Measurements from ENCODE around the gene CLEC17A.
"Not testable (repeated sequence)": the region's sequence is repeated elsewhere in the genome, so short reads cannot be mapped to it uniquely, and the experiment has no call there.

CLEC17A gene

DNA sequence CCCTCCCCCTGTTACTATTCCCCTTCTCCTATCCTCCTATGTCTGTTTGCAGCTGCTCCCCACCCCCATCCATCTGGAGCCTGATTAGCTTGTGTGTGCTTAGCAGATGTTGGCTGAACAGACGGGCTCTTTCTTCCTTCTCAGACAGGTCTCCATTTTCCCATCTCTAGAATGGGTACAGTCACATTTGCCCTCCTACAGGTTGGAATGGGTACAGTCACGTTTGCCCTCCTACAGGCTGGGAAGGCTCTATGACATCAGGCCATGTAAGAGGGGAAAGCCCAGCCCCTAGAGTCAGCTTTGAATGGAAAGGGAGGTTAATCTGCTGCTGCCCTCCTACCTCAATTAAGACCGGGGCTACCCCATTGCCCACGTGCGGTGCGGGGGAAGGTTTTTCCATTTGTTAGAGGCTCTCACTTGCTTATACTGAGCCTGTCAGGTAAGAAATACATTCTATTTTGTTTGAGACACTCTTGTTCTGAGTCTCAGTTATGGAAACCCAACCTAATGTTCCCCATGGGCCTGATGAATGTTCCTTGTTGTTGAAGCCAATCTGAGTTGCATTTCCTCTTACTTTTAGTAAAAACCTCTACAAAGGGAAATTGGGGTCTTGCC lies 2.2 kb upstream of the CLEC17A start:
- DNase-seq = peak in 1 of 2 experiments; percentile 51
- TF ChIP-seq POLR2A (IDR thresholded peaks at IDR 0.05; ENCODE audit: low read length) (no peak), GATA1 (IDR thresholded peaks at IDR 0.05; ENCODE audit: low read depth, low read length) (no peak)

DNA sequence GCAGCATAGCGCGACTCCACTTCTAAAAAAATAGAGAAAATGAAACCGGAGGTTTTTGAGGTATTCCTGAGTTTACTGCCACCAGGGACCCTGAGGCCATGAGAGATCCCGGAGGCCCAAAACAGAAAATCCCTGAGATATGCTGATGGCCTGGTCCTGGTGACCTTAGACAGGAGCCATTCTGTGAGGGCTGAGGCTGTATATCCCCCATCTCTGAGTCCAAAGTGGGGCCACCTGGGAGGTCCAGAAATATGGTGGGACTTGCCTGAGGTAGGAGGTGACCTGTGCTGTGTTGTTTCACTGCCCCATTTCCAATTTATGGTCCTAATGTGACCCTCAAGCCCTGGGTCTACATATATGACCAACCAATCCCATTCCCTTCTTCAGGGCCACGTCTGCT lies 1.5 kb downstream of the CLEC17A start:
- not testable (repeated sequence) for DNase-seq

DNA sequence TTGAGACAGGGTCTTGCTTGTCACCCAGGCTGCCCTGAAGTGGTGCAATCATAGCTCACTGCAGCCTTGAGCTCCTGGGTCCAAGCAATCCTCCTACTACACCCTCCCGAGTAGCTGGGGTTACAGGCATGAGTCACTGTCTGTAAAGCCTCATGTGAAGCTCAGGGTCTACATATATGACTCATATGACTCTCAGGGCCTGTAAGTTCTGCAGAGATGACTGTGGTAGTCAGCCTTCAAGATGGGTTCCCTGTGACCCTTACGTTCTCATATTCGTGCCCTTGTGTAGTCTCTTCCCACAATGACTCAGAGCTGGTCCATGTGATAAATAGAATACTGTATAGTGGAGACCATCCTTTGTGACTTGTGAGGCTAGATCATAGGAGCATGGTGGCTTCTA lies 2.3 kb downstream of the CLEC17A start:
- peak in 1 of 2 experiments; percentile 17 for DNase-seq

DNA sequence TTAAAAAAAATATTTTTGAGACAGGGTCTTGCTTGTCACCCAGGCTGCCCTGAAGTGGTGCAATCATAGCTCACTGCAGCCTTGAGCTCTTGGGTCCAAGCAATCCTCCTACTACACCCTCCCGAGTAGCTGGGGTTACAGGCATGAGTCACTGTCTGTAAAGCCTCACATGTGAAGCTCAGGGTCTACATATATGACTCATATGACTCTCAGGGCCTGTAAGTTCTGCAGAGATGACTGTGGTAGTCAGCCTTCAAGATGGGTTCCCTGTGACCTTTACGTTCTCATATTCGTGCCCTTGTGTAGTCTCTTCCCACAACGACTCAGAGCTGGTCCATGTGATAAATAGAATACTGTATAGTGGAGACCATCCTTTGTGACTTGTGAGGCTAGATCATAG lies 6.5 kb downstream of the CLEC17A start:
- not testable (repeated sequence) for DNase-seq

DNA sequence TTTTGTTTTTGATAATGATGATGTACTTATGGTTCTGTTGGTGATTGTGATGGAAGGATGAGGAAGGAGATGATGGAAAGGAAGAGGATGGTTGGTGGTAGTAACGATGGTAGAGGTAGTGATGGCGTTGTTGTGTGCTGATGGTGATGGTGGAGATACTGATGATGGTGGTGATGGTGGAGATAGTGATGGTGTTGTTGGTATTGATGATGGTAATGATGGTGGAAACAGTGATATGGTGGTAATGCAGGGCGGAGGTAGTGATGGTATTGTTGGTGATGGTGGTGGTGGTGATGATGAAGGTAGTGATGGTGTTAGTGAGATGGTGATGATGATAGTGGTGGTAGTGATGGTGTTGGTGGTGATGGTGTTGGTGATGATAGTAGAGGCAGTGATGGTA lies 12.7 kb downstream of the CLEC17A start:
- no peak for DNase-seq
- TF ChIP-seq GATA1 (IDR thresholded peaks at IDR 0.05; ENCODE audit: low read depth, low read length) (no peak), POLR2A (IDR thresholded peaks at IDR 0.05; ENCODE audit: low read length) (no peak)

DNA sequence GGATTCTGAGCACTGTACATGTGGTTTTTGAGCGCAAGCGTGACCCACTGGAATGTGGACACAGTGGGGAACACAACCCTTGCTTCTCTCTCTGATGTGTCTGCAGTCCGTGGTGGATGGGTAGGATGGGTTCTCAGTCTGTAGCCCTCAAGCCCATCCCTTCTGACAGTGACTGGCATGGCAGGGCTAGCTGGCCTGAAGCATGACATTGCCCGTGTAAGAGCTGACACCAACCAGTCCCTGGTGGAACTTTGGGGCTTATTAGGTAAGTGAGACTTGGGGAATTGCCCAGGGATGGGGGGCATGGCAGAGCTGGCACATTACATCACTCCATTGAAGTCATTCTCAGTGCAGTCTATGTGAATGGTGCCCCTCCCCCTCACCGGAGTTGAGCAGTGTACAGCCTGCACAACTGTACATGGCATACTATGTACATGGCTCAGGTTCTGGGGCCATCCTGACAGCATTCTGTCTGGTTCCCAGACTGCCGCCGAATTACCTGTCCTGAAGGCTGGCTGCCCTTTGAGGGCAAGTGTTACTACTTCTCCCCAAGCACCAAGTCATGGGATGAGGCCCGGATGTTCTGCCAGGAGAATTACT lies 16.8 kb downstream of the CLEC17A start:
- TF ChIP-seq GATA1 (IDR thresholded peaks at IDR 0.05; ENCODE audit: low read depth, low read length) = no peak
- no peak for TF ChIP-seq POLR2A (IDR thresholded peaks at IDR 0.05; ENCODE audit: low read length)
- no peak for DNase-seq

- TF ChIP-seq POLR2A (IDR thresholded peaks at IDR 0.05; ENCODE audit: low read length) = no peak
- no peak for DNase-seq
Measured at GRCh38 chr19:14603990-14604387, 21.1 kb downstream of the CLEC17A start.

DNA sequence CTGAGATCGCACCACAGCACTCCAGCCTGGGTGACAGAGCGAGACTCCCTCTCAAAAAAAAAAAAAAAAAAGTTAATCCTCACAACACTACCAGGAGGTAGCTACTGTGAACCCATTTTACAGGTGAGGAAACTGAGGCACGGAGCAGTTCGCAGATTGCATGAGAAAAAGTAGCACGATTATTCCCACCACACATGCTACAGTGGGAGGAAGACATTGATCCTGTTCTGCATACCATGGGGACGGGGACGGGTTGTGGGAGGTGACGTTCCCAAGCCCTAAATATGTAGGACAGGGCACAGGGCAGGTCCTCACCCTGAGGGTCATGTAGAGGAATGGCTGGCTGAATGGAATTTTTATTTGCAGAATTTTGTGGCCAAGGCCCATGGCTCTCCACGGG lies 23.7 kb downstream of the CLEC17A start:
- TF ChIP-seq GATA1 (IDR thresholded peaks at IDR 0.05; ENCODE audit: low read depth, low read length) (no peak), POLR2A (IDR thresholded peaks at IDR 0.05; ENCODE audit: low read length) (no peak)
- DNase-seq = no peak

DNA sequence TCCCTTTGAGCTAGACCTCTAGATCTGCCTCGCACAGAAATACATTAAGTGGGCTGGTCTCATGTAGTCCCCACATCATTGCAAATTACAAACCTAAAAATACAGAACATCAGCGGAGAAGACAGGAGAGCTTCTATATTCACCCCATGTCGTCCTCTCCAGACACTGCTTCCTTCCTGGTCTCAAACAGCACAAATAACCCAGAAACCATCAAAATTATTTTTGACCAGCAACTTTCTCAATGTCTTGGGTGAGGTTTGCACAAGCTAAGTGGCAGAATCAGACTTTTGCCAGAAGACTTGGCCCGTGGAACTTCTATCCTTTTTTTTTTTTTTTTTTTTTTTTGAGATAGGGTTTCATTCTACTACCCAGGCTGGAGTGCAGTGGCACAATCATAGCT lies 28.2 kb downstream of the CLEC17A start:
- no peak for TF ChIP-seq GATA1 (IDR thresholded peaks at IDR 0.05; ENCODE audit: low read depth, low read length)
- TF ChIP-seq POLR2A (IDR thresholded peaks at IDR 0.05; ENCODE audit: low read length) = no peak
- DNase-seq = no peak

GRCh38 chr19:14612242-14612641 lies 29.4 kb downstream of the CLEC17A start:
- DNase-seq = not testable (repeated sequence)

DNA sequence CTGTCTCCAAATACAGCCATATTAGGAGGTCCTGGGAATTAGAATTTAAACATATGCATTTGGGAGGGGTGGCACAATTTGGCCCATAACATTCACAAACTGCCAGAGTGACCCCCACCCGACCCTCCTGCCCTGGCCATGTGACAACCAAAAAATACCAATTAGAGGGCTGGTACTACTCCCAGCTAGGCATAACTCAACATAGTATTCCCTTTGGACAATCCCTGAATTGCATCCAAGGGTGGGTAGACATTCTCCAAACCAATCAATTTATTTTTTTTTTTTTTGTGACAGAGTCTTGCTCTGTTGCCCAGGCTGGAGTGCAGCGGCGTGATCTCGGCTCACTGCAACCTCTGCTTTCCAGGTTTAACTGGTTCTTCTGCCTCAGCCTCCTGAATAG lies 29.8 kb downstream of the CLEC17A start:
- no peak for DNase-seq
- TF ChIP-seq POLR2A (IDR thresholded peaks at IDR 0.05; ENCODE audit: low read length) (no peak), GATA1 (IDR thresholded peaks at IDR 0.05; ENCODE audit: low read depth, low read length) (no peak)

DNA sequence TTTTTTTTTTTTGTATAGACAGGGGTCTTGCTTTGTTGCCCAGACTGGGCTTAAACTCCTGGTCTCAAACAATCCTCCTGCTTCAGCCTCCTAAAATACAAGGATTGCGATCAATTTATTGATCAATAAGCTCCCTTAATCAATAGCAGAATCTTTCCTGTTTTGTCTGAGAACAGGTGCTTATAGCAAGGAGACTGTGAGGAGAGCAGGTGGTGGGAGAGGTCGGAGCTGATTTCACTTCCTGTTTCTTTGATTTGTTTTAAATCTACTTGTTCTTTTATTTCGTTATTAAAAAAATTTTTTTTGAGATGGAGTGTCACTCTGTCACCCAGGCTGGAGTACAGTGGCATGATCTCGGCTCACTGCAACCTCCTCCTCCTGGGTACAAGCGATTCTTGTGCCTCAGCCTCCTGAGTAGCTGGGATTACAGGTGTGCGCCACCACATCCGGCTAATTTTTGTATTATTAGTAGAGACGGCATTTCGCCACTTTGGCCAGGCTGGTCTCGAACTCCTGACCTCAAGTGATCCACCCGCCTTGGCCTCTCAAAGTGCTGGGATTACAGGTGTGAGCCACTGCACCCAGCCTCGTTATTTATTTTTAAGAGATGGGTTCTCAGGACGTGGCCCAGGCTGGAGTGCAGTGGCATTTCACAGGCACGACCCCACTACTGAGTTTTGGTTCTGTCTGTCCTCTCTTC lies 30.7 kb downstream of the CLEC17A start:
- not testable (repeated sequence) for DNase-seq

DNA sequence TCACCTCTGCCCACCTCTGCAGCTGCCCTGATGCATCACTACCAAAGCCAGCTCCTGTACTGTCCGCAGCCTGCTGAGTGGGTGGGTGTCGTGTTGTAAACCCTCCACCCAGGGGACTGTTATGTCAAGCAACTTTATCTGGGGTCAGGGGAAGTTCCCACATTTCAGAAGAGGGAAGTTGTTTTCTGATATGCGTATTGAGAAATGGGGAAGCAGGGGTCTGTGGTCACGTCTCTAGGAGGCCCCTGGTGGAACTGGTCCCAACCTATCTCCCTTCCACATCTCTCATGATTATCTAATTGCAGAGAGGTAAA lies 31.2 kb downstream of the CLEC17A start:
- no peak for TF ChIP-seq GATA1 (IDR thresholded peaks at IDR 0.05; ENCODE audit: low read depth, low read length)
- TF ChIP-seq POLR2A (IDR thresholded peaks at IDR 0.05; ENCODE audit: low read length) = no peak
- peak in 1 of 2 experiments; percentile 6 for DNase-seq

- TF ChIP-seq GATA1 (IDR thresholded peaks at IDR 0.05; ENCODE audit: low read depth, low read length) = no peak
- TF ChIP-seq POLR2A (IDR thresholded peaks at IDR 0.05; ENCODE audit: low read length) = no peak
- no peak for DNase-seq
Measured at GRCh38 chr19:14615623-14616022, 32.7 kb downstream of the CLEC17A start.

- TF ChIP-seq POLR2A (IDR thresholded peaks at IDR 0.05; ENCODE audit: low read length) = no peak
- TF ChIP-seq GATA1 (IDR thresholded peaks at IDR 0.05; ENCODE audit: low read depth, low read length) = no peak
- no peak for DNase-seq
Measured at GRCh38 chr19:14616407-14616806, 33.5 kb downstream of the CLEC17A start.

- TF ChIP-seq POLR2A (IDR thresholded peaks at IDR 0.05; ENCODE audit: low read length) (no peak), GATA1 (IDR thresholded peaks at IDR 0.05; ENCODE audit: low read depth, low read length) (no peak)
- no peak for DNase-seq
Measured at GRCh38 chr19:14619404-14619803, 36.5 kb downstream of the CLEC17A start.

DNA sequence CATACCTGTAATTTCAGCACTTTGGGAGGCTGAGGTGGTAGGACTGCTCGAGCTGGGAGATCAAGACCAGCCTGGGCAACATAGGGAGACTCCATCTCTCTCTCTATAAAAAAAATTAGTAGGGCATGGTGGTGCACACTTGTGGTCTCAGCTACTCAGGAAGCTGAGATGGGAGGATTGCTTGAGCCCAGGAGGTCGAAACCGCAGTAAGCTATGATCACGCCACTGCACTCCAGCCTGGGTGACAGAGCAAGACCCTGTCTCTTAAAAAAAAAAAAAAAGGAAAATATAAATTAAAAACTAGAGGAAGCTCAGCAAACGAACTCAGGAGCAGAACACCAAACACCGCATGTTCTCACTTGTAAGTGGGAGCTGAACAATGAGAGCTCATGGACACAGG lies 41.6 kb downstream of the CLEC17A start:
- DNase-seq = not testable (repeated sequence)
